A673 (cell line): ENCODE data around the gene AKT3. TPM values are rescaled to one million over a fixed set of nuclear protein-coding genes. Genes with fewer than 3 reads are reported as not detected.

Experiments used
- BruUV-seq: library from RNA; stranded (reverse); fragments of 400-500 nt; replicated peaks from 2 replicates; lab custom pipeline; 2021; lab: Mats Ljungman, UMichigan
- CTCF ChIA-PET: fragments of 300-600 bp; sonication (Branson Sonifier 250); formaldehyde crosslinking; loops from one replicate; lab custom pipeline; 2022; ENCODE audit warnings: antibody characterized with exemption; lab: Charles Lee
- POLR2A ChIA-PET: fragments of 300-600 bp; sonication (Branson Sonifier 250); formaldehyde crosslinking; loops from one replicate; lab custom pipeline; 2022; ENCODE audit warnings: antibody characterized with exemption; ENCODE audit not compliant: low non-redundant PET; lab: Charles Lee
- DNase-seq: peaks from one replicate; pipeline ENCODE4 v3.0.0-alpha.2; 2015; ENCODE audit warnings: low spot score
- H3K27ac ChIP-seq: fragments of 200-600 bp; sonication (generic); 2 replicates; pipeline ENCODE4 v1.5.1; 2016; ENCODE audit warnings: mixed run types, low read depth, mild to moderate bottlenecking, mixed read lengths, antibody characterized with exemption, low read length; ENCODE audit not compliant: poor library complexity, severe bottlenecking
- H3K27me3 ChIP-seq: fragments of 200-600 bp; sonication (generic); replicated peaks from 2 replicates; pipeline ENCODE4 v1.6.1; 2017; ENCODE audit warnings: mixed run types, low read depth, mild to moderate bottlenecking, mixed read lengths, antibody characterized with exemption, low read length; ENCODE audit not compliant: insufficient read depth, poor library complexity
- H3K36me3 ChIP-seq: fragments of 200-600 bp; sonication (generic); 2 replicates; pipeline ENCODE4 v1.6.1; 2016; ENCODE audit warnings: mixed run types, mild to moderate bottlenecking, mixed read lengths, antibody characterized with exemption, low read length; ENCODE audit not compliant: insufficient read depth, poor library complexity, severe bottlenecking
- H3K4me1 ChIP-seq: fragments of 200-600 bp; sonication (generic); 2 replicates; pipeline ENCODE4 v1.6.1; 2017; ENCODE audit warnings: mixed run types, mild to moderate bottlenecking, mixed read lengths, antibody characterized with exemption, low read length; ENCODE audit not compliant: insufficient read depth, poor library complexity, severe bottlenecking
- H3K4me3 ChIP-seq: fragments of 200-600 bp; sonication (generic); 2 replicates; pipeline ENCODE4 v1.5.1; 2016; ENCODE audit warnings: low read depth, mixed run types, mild to moderate bottlenecking, mixed read lengths, low read length; ENCODE audit not compliant: poor library complexity, severe bottlenecking
- H3K9me3 ChIP-seq: fragments of 200-600 bp; sonication (generic); 2 replicates; pipeline ENCODE4 v1.6.1; 2016; ENCODE audit warnings: mixed run types, low read depth, mild to moderate bottlenecking, mixed read lengths, antibody characterized with exemption, low read length; ENCODE audit not compliant: poor library complexity, severe bottlenecking
- EZH2 ChIP-seq: fragments of 200-600 bp; sonication (generic); IDR thresholded peaks from 2 replicates; pipeline ENCODE4 v1.6.1; 2017; ENCODE audit warnings: borderline replicate concordance, low read depth, mild to moderate bottlenecking, mixed read lengths, antibody characterized with exemption, low read length; ENCODE audit not compliant: poor library complexity, severe bottlenecking
- intact Hi-C: fragments of 100-400 bp; cut with micrococcal nuclease; formaldehyde crosslinking; loops from one replicate; pipeline ENCODE4 v1.10.0; 2022; ENCODE audit not compliant: unreplicated experiment
- total RNA-seq: library from RNA; stranded (reverse); gene quantifications from 2 replicates; pipeline ENCODE4 v1.2.3, GENCODE V29; 2021
- TF ChIP-seq, protein P1 (sequence below): fragments of 300-800, 200-600 bp; sonication (generic); conservative IDR thresholded peaks from 2 replicates; pipeline ENCODE4 v1.5.1; 2017; ENCODE audit warnings: low read depth, mild to moderate bottlenecking, antibody characterized with exemption, low read length, moderate library complexity, mixed read lengths

Gene AKT3
- total RNA-seq, 1 experiment from 2014 or later = 14.4 TPM

DNA sequence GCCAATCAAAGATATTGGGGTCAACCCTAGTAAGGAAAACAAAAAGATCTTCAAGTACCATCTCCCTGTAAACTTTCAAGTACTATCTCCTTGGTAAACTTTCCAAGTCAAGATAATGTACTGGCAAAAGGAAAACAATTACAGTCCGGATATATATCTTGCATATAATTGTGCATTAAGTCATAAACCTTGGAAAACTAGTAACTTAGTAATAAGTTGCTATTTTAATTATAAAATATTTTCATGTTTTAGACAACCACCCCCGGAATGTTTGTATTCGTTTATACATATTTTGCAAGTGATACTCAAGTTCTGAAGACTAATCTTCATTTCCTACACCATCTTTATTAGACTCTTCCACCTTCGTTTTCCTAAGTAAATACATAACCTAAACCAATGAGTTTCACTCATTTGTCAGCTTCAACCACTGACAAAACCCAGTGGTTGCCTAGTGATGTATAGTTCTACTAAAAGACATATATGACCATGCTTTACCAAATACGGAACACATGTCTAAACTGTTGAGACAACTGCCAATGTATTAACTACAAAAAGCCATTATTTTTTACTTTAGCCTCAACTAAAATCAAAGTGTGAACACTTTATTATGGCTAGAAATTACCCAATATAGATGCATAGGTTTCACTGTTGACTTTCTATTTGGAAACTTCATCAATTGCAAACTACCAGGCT lies 1.7 kb downstream of the AKT3 start:
- POLR2A ChIA-PET = no interaction called here
- no peak overlapping the region for H3K27ac ChIP-seq

DNA sequence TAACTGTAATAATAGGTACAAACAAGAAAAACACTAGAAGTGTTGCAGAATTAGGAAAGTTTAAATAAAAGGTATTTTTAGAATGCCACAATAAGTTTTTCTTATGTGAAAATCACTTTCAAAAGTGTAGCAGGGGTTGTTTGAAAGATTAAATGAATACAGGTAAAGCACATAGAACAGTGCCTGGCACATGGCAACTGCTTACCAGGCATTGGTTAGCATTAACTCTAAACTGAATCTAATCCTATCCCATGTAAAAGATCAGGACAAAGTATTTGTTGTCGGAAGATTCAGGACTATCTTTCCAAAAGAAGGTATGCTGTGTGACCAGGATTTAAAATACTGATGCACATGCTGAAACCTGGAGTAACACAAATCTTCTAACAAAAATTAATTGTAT lies 3.3 kb downstream of the AKT3 start:
- no peak for DNase-seq
- TF ChIP-seq, protein P1, sequence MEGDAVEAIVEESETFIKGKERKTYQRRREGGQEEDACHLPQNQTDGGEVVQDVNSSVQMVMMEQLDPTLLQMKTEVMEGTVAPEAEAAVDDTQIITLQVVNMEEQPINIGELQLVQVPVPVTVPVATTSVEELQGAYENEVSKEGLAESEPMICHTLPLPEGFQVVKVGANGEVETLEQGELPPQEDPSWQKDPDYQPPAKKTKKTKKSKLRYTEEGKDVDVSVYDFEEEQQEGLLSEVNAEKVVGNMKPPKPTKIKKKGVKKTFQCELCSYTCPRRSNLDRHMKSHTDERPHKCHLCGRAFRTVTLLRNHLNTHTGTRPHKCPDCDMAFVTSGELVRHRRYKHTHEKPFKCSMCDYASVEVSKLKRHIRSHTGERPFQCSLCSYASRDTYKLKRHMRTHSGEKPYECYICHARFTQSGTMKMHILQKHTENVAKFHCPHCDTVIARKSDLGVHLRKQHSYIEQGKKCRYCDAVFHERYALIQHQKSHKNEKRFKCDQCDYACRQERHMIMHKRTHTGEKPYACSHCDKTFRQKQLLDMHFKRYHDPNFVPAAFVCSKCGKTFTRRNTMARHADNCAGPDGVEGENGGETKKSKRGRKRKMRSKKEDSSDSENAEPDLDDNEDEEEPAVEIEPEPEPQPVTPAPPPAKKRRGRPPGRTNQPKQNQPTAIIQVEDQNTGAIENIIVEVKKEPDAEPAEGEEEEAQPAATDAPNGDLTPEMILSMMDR = no peak
- TF ChIP-seq EZH2 = no peak
- POLR2A ChIA-PET = no interaction called here
- no peak overlapping the region for H3K27ac ChIP-seq
- no TSS peak for BruUV-seq
- H3K4me1 ChIP-seq = no peaks in the 10 kb centered on the region
- no peaks in the 10 kb centered on the region for H3K36me3 ChIP-seq
- H3K4me3 ChIP-seq = no peak overlapping the region
- peaks cover 5% of the 10 kb centered on the region for H3K27me3 ChIP-seq
- intact Hi-C loops = no loop called here
- CTCF ChIA-PET = no interaction called here
- no peaks in the 10 kb centered on the region for H3K9me3 ChIP-seq

More for the DNA sequence above, 1.7 kb downstream of the AKT3 start:
- Histone ChIP-seq H3K36me3 (no peaks in the 10 kb centered on the region), H3K4me1 (no peaks in the 10 kb centered on the region), H3K9me3 (no peaks in the 10 kb centered on the region), H3K4me3 (no peak overlapping the region), H3K27me3 (peaks cover 5% of the 10 kb centered on the region)
- TF ChIP-seq EZH2 = no peak
- TF ChIP-seq, protein P1 = no peak
- TSS peak; percentile 40 for BruUV-seq
- intact Hi-C loops = no loop called here
- DNase-seq = no peak
- CTCF ChIA-PET = no interaction called here

DNA sequence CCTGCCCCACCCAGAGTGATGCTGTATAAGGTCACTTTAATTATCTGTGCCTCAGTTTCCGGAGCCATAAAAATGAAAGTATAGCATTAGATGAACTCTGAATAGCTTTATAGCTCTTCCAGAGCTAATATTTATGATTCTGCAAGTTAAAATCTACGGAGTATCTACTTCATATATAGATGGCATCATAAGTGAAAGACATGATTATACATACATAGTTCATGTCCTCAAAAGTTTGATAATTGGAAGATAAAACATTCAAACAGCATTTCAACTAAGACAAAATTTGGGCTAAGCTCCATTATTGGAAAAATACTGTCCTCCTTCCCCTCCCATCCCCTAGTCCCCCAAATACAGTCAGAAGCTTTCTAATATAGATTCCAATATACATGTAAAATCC lies 4.2 kb downstream of the AKT3 start:
- Histone ChIP-seq H3K9me3 (no peaks in the 10 kb centered on the region), H3K27ac (no peak overlapping the region), H3K36me3 (no peaks in the 10 kb centered on the region), H3K27me3 (peaks cover 5% of the 10 kb centered on the region), H3K4me3 (no peak overlapping the region), H3K4me1 (no peaks in the 10 kb centered on the region)
- ChIA-PET POLR2A (no interaction called here), CTCF (no interaction called here)
- no TSS peak for BruUV-seq
- intact Hi-C loops = no loop called here
- DNase-seq = no peak
- TF ChIP-seq EZH2 = no peak
- TF ChIP-seq, protein P1 = no peak
